Measurements from ENCODE around the gene RPS21.

The RPS21 gene

GRCh38 chr20:62392621-62393334 lies 5.9 kb downstream of the RPS21 start:
- DNase-seq (ENCODE audit: extremely low spot score, insufficient read length, low read depth) (no peak), FAIRE-seq (no peak)

- FAIRE-seq: no peak
These were observed 6.4 kb downstream of the RPS21 start for GRCh38 chr20:62393335-62393665.

GRCh38 chr20:62393830-62394229 lies 6.9 kb downstream of the RPS21 start:
- no peak for FAIRE-seq

More at GRCh38 chr20:62393335-62393665, 6.4 kb downstream of the RPS21 start:
- DNase-seq (ENCODE audit: extremely low spot score, insufficient read length, low read depth): no peak

GRCh38 chr20:62394248-62395245 lies 7.6 kb downstream of the RPS21 start:
- FAIRE-seq: no peak
- DNase-seq (ENCODE audit: extremely low spot score, insufficient read length, low read depth): no peak

More at GRCh38 chr20:62393830-62394229, 6.9 kb downstream of the RPS21 start:
- DNase-seq (ENCODE audit: extremely low spot score, insufficient read length, low read depth): no peak

GRCh38 chr20:62395311-62396242 lies 8.7 kb downstream of the RPS21 start:
- DNase-seq (ENCODE audit: extremely low spot score, insufficient read length, low read depth) (no peak), FAIRE-seq (no peak)

- FAIRE-seq (no peak), DNase-seq (ENCODE audit: extremely low spot score, insufficient read length, low read depth) (no peak)
These were observed 9.7 kb downstream of the RPS21 start for GRCh38 chr20:62396367-62397239.

GRCh38 chr20:62398120-62398821 lies 11.4 kb downstream of the RPS21 start:
- no peak for DNase-seq (ENCODE audit: extremely low spot score, insufficient read length, low read depth)
- no peak for FAIRE-seq

- DNase-seq (ENCODE audit: extremely low spot score, insufficient read length, low read depth): no peak
- no peak for FAIRE-seq
These were observed 13.1 kb downstream of the RPS21 start for GRCh38 chr20:62400021-62400420.

- no peak for FAIRE-seq
- DNase-seq (ENCODE audit: extremely low spot score, insufficient read length, low read depth): no peak
These were observed 13.6 kb downstream of the RPS21 start for GRCh38 chr20:62400541-62400940.

GRCh38 chr20:62401331-62401779 lies 14.5 kb downstream of the RPS21 start:
- DNase-seq (ENCODE audit: extremely low spot score, insufficient read length, low read depth) (no peak), FAIRE-seq (no peak)

GRCh38 chr20:62402456-62403150 lies 15.7 kb downstream of the RPS21 start:
- DNase-seq (ENCODE audit: extremely low spot score, insufficient read length, low read depth) (no peak), FAIRE-seq (no peak)

GRCh38 chr20:62403331-62403730 lies 16.4 kb downstream of the RPS21 start:
- DNase-seq (ENCODE audit: extremely low spot score, insufficient read length, low read depth) (no peak), FAIRE-seq (no peak)

GRCh38 chr20:62404112-62404665 lies 17.3 kb downstream of the RPS21 start:
- no peak for FAIRE-seq
- no peak for DNase-seq (ENCODE audit: extremely low spot score, insufficient read length, low read depth)

GRCh38 chr20:62404761-62405107 lies 17.8 kb downstream of the RPS21 start:
- FAIRE-seq (no peak), DNase-seq (ENCODE audit: extremely low spot score, insufficient read length, low read depth) (no peak)

GRCh38 chr20:62405108-62405980 lies 18.4 kb downstream of the RPS21 start:
- DNase-seq (ENCODE audit: extremely low spot score, insufficient read length, low read depth) (no peak), FAIRE-seq (no peak)

- DNase-seq (ENCODE audit: extremely low spot score, insufficient read length, low read depth): no peak
- no peak for FAIRE-seq
These were observed 19.1 kb downstream of the RPS21 start for GRCh38 chr20:62405981-62406513.

Measured in GM18507 (cell line).